GM19238 (cell line): ENCODE measurements around the gene PDPR.
"Not testable (repeated sequence)": the region's sequence is repeated elsewhere in the genome, so short reads cannot be mapped to it uniquely, and the experiment has no call there.

Experiments used
- DNase-seq: peaks from one replicate; pipeline ENCODE4 v3.0.0; 2011; ENCODE audit warnings: low spot score; ENCODE audit not compliant: insufficient read length

The PDPR gene

GRCh38 chr16:70127706-70128105, 13.6 kb downstream of the PDPR start:
- DNase-seq = not testable (repeated sequence)

GRCh38 chr16:70128844-70129243, 14.7 kb downstream of the PDPR start:
- not testable (repeated sequence) for DNase-seq

- DNase-seq = not testable (repeated sequence)
Observed at GRCh38 chr16:70135796-70136195, 21.7 kb downstream of the PDPR start.

GRCh38 chr16:70136595-70136994, 22.5 kb downstream of the PDPR start:
- DNase-seq = not testable (repeated sequence)

- not testable (repeated sequence) for DNase-seq
Observed at GRCh38 chr16:70142739-70143138, 28.6 kb downstream of the PDPR start.

GRCh38 chr16:70143231-70143895, 29.2 kb downstream of the PDPR start:
- DNase-seq = not testable (repeated sequence)

- not testable (repeated sequence) for DNase-seq
Observed at GRCh38 chr16:70147853-70148252, 33.7 kb downstream of the PDPR start.

GRCh38 chr16:70148453-70148852, 34.3 kb downstream of the PDPR start:
- not testable (repeated sequence) for DNase-seq

GRCh38 chr16:70149296-70149695, 35.2 kb downstream of the PDPR start:
- DNase-seq = not testable (repeated sequence)

GRCh38 chr16:70151391-70151790, 37.3 kb downstream of the PDPR start:
- DNase-seq = no peak

GRCh38 chr16:70151941-70152509, 37.9 kb downstream of the PDPR start:
- no peak for DNase-seq

- no peak for DNase-seq
Observed at GRCh38 chr16:70152578-70153302, 38.6 kb downstream of the PDPR start.

GRCh38 chr16:70154736-70155135, 40.6 kb downstream of the PDPR start:
- DNase-seq = not testable (repeated sequence)

GRCh38 chr16:70156207-70156978, 42.3 kb downstream of the PDPR start:
- no peak for DNase-seq

- no peak for DNase-seq
Observed at GRCh38 chr16:70157105-70157476, 43.0 kb downstream of the PDPR start.

- no peak for DNase-seq
Observed at GRCh38 chr16:70157477-70158260, 43.5 kb downstream of the PDPR start.

GRCh38 chr16:70158261-70158939, 44.3 kb downstream of the PDPR start:
- DNase-seq = no peak

GRCh38 chr16:70159355-70160348, 45.5 kb downstream of the PDPR start:
- no peak for DNase-seq

GRCh38 chr16:70160388-70160787, 46.3 kb downstream of the PDPR start:
- no peak for DNase-seq
